COLO829 (cell line): Measurements from ENCODE around the gene ZC2HC1B.
"Not testable (repeated sequence)": the region's sequence is repeated elsewhere in the genome, so short reads cannot be mapped to it uniquely, and the experiment has no call there.

ENCODE experiments used
- DNase-seq: peaks from one replicate; pipeline ENCODE4 v3.0.0; 2012; ENCODE audit warnings: low spot score

The ZC2HC1B gene

GRCh38 chr6:143868808-143869207 is 4.5 kb downstream of the ZC2HC1B start:
- not testable (repeated sequence) for DNase-seq

GRCh38 chr6:143871202-143871730 is 7.0 kb downstream of the ZC2HC1B start:
- DNase-seq, result not testable (repeated sequence)

GRCh38 chr6:143872201-143872600 is 7.9 kb downstream of the ZC2HC1B start:
- no peak for DNase-seq

GRCh38 chr6:143873600-143873999 is 9.3 kb downstream of the ZC2HC1B start:
- DNase-seq, result not testable (repeated sequence)

GRCh38 chr6:143874503-143874902 is 10.2 kb downstream of the ZC2HC1B start:
- not testable (repeated sequence) for DNase-seq

GRCh38 chr6:143877584-143878271 is 13.5 kb downstream of the ZC2HC1B start:
- DNase-seq, result no peak

- DNase-seq, result no peak
Measured at GRCh38 chr6:143878272-143878760, 14.0 kb downstream of the ZC2HC1B start.

GRCh38 chr6:143880412-143880811 is 16.1 kb downstream of the ZC2HC1B start:
- no peak for DNase-seq

- no peak for DNase-seq
Measured at GRCh38 chr6:143882401-143882930, 18.2 kb downstream of the ZC2HC1B start.

- no peak for DNase-seq
Measured at GRCh38 chr6:143884216-143884900, 20.1 kb downstream of the ZC2HC1B start.

GRCh38 chr6:143885116-143885515 is 20.8 kb downstream of the ZC2HC1B start:
- no peak for DNase-seq

- DNase-seq, result no peak
Measured at GRCh38 chr6:143894655-143895054, 30.4 kb downstream of the ZC2HC1B start.

- DNase-seq, result no peak
Measured at GRCh38 chr6:143896126-143896860, 32.0 kb downstream of the ZC2HC1B start.

- DNase-seq, result no peak
Measured at GRCh38 chr6:143900358-143900757, 36.1 kb downstream of the ZC2HC1B start.

GRCh38 chr6:143901885-143902750 is 37.8 kb downstream of the ZC2HC1B start:
- no peak for DNase-seq

- DNase-seq, result no peak
Measured at GRCh38 chr6:143902827-143903226, 38.6 kb downstream of the ZC2HC1B start.

GRCh38 chr6:143911028-143911427 is 46.8 kb downstream of the ZC2HC1B start:
- no peak for DNase-seq

- DNase-seq, result no peak
Measured at GRCh38 chr6:143912671-143913070, 48.4 kb downstream of the ZC2HC1B start.

GRCh38 chr6:143917026-143917425 is 52.8 kb downstream of the ZC2HC1B start:
- DNase-seq, result not testable (repeated sequence)

GRCh38 chr6:143928853-143929252 is 64.6 kb downstream of the ZC2HC1B start:
- no peak for DNase-seq

- DNase-seq, result no peak
Measured at GRCh38 chr6:143929975-143930374, 65.7 kb downstream of the ZC2HC1B start.
